ENCODE measurements around the gene ZDHHC8. TPM values are rescaled to one million over a fixed set of nuclear protein-coding genes. Genes with fewer than 3 reads are reported as not detected.

The ZDHHC8 gene
- total and polyA plus RNA-seq, 2 donors (not counting 1 experiment from before 2014, with no cell fraction given) = 94.4 to 96.9 TPM

- POLR2A ChIA-PET = interaction anchor here (1.2 to 1.6 kb wide), 4 partner anchors 10 to 97 kb away, joined by 3 to 5 read pairs (median 3); partner anchors contain the start of gene TANGO2
- H3K27ac Mint-ChIP-seq = peak overlapping the region; percentile 82
Observed at GRCh38 chr22:20117633-20118299, 13.8 kb upstream of the ZDHHC8 start.

More at GRCh38 chr22:20117633-20118299, 13.8 kb upstream of the ZDHHC8 start:
- Histone ChIP-seq H3K36me3 (replicated peaks in 1 of 2; ENCODE audit: control extremely low read depth in 1 of 2, control insufficient read depth in 1 of 2, extremely low read depth in 1 of 2, insufficient read depth in 2 of 2, low read length in 1 of 2) (peaks cover 0 to 37% of the 10 kb centered on the region in 2 experiments), H3K4me1 (ENCODE audit: control insufficient read depth in 2 of 2, insufficient read depth in 2 of 2, low read length in 2 of 2) (peaks cover 19 to 37% of the 10 kb centered on the region in 2 donors), H4K20me1 (ENCODE audit: control insufficient read depth, insufficient read depth, low read length, poor library complexity, severe bottlenecking) (peaks cover 58% of the 10 kb centered on the region), H3K27me3 (replicated peaks in 1 of 4; ENCODE audit: control extremely low read depth in 1 of 4, control insufficient read depth in 3 of 4, insufficient read depth in 4 of 4, low read length in 3 of 4) (no peaks in the 10 kb centered on the region), H3K4me2 (replicated peaks; ENCODE audit: low read depth, low read length, poor library complexity, severe bottlenecking) (peak overlapping the region; percentile 95), H3K27ac (ENCODE audit: low read length in 2 of 2) (peak overlapping the region; percentile 6 to 72), H3K79me2 (ENCODE audit: control insufficient read depth, insufficient read depth, low read length) (peaks cover 69% of the 10 kb centered on the region), H2AFZ (ENCODE audit: insufficient read depth, low read depth, low read length, poor library complexity, severe bottlenecking) (peak overlapping the region; percentile 84), H3K9ac (ENCODE audit: low read length) (peak overlapping the region; percentile 93), H3K4me3 (ENCODE audit: control extremely low read depth in 1 of 5, extremely low read depth in 1 of 5, insufficient read depth in 1 of 5, low read depth in 2 of 5, low read length in 4 of 5) (peak overlapping the region; percentile 42 to 81 (median 79)), H3K9me3 (ENCODE audit: control extremely low read depth in 1 of 3, control insufficient read depth in 2 of 3, insufficient read depth in 1 of 3, low read length in 2 of 3) (no peaks in the 10 kb centered on the region)
- H3K4me1 Mint-ChIP-seq = peaks cover 30% of the 10 kb centered on the region
- DNase-seq = peak; percentile 65
- H3K27me3 Mint-ChIP-seq = no peaks in the 10 kb centered on the region
- H3K4me3 Mint-ChIP-seq = peak overlapping the region; percentile 93
- CTCF ChIA-PET = interaction anchor here (0.9 kb wide), 1 partner anchor 12 kb away, joined by 5 read pairs; no protein-coding TSS in a partner anchor
- intact Hi-C loops (cut with micrococcal nuclease) = loop anchor here (1.0 to 10.0 kb wide), 8 partner anchors 14 to 995 kb away; partner anchors contain the start of genes DGCR2, DGCR8, PI4KA and SNAP29
- no peaks in the 10 kb centered on the region for H3K9me3 Mint-ChIP-seq (ENCODE audit: insufficient read depth)
- ATAC-seq (ENCODE audit: low read depth) = peak; percentile 1
- no peak for TF ChIP-seq CTCF (IDR thresholded peaks at IDR 0.05)
- under 1% methylated on average over 62 of the region's 66 CpGs for WGBS (ENCODE audit: insufficient coverage)

All from B cell (primary cell).